GM18508 (cell line): ENCODE data around the gene SLIT1.

ENCODE experiments used
- ATAC-seq: cut with Tn5 transposase; IDR thresholded peaks from one replicate; pipeline ENCODE4 v1.9.1; 2021; ENCODE audit warnings: moderate number of reproducible peaks; ENCODE audit not compliant: insufficient read depth, unreplicated experiment

Gene SLIT1

GRCh38 chr10:97120370-97120769 is 65.4 kb downstream of the SLIT1 start:
- no peak for ATAC-seq

- no peak for ATAC-seq
Observed at GRCh38 chr10:97119058-97119745, 66.6 kb downstream of the SLIT1 start.

GRCh38 chr10:97117372-97117771 is 68.4 kb downstream of the SLIT1 start:
- no peak for ATAC-seq

- no peak for ATAC-seq
Observed at GRCh38 chr10:97116462-97117162, 69.1 kb downstream of the SLIT1 start.

GRCh38 chr10:97115846-97116245 is 69.9 kb downstream of the SLIT1 start:
- ATAC-seq = no peak

GRCh38 chr10:97111615-97112014 is 74.1 kb downstream of the SLIT1 start:
- ATAC-seq = no peak

- ATAC-seq = no peak
Observed at GRCh38 chr10:97109547-97109946, 76.2 kb downstream of the SLIT1 start.

- no peak for ATAC-seq
Observed at GRCh38 chr10:97107551-97107950, 78.2 kb downstream of the SLIT1 start.

- ATAC-seq = no peak
Observed at GRCh38 chr10:97106207-97106606, 79.6 kb downstream of the SLIT1 start.

- no peak for ATAC-seq
Observed at GRCh38 chr10:97105303-97105702, 80.5 kb downstream of the SLIT1 start.

- no peak for ATAC-seq
Observed at GRCh38 chr10:97103316-97104080, 82.3 kb downstream of the SLIT1 start.

- no peak for ATAC-seq
Observed at GRCh38 chr10:97102441-97102840, 83.3 kb downstream of the SLIT1 start.

GRCh38 chr10:97101166-97101940 is 84.4 kb downstream of the SLIT1 start:
- ATAC-seq = no peak

- ATAC-seq = no peak
Observed at GRCh38 chr10:97100657-97101056, 85.1 kb downstream of the SLIT1 start.

GRCh38 chr10:97099868-97100267 is 85.9 kb downstream of the SLIT1 start:
- no peak for ATAC-seq

GRCh38 chr10:97099089-97099488 is 86.7 kb downstream of the SLIT1 start:
- no peak for ATAC-seq

GRCh38 chr10:97097084-97097433 is 88.7 kb downstream of the SLIT1 start:
- no peak for ATAC-seq

- ATAC-seq = no peak
Observed at GRCh38 chr10:97096261-97097083, 89.3 kb downstream of the SLIT1 start.

GRCh38 chr10:97095701-97096260 is 90.0 kb downstream of the SLIT1 start:
- ATAC-seq = no peak
